Activated naive CD8-positive, alpha-beta T cell (primary cell): ENCODE results near the gene TRMT112.
A peak's percentile ranks its signal among the peaks of the same experiment; 100 is the strongest.

Experiments used
- H3K27ac Mint-ChIP-seq: one replicate; pipeline ENCODE4 v1.8.0; 2021; ENCODE audit warnings: mixed read lengths
- H3K27me3 Mint-ChIP-seq: one replicate; pipeline ENCODE4 v1.8.0; 2021; ENCODE audit warnings: mixed read lengths
- H3K36me3 Mint-ChIP-seq: one replicate; pipeline ENCODE4 v1.8.0; 2021; ENCODE audit warnings: mixed read lengths
- H3K4me1 Mint-ChIP-seq: one replicate; pipeline ENCODE4 v1.8.0; 2021; ENCODE audit warnings: low read depth, mixed read lengths
- H3K4me3 Mint-ChIP-seq: one replicate; pipeline ENCODE4 v1.8.0; 2021; ENCODE audit warnings: mild to moderate bottlenecking, mixed read lengths
- H3K9me3 Mint-ChIP-seq: one replicate; pipeline ENCODE4 v1.8.0; 2021; ENCODE audit warnings: low read depth, mixed read lengths

The TRMT112 gene

DNA sequence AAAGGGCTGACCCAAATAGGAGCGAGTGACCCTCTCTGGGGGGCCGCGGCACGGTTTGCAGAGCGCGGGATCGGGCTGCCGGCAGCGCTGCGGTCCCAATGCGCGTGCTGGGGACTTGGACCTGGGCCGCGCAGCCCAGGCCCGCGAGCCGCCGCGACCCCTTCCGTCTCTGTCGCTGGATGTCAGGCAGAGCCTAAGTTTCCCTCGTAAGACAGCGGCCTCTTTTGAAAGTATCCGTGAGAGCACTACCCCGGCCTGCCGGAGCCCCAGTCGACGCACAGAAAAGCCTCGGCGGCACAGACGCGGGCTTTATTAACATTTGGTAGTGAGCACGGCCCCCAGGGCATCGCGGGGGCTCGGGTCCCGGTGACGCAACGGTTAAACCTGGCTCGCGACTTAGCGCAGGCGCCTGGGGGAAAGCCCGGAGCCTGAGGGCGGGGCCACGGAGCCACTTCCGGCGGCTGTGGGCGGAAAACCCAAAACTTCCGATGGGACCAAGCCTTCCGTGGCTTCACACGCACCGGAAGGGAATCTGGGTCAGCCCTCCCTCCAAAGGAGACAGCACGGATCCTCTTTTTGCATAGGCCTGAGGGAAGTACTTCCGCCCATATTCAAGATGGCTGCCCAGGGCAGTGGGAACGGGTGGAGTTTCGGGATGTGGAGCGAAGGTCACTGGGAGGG is 47.7 kb downstream of the TRMT112 start:
- H3K36me3 Mint-ChIP-seq: peaks cover 2% of the 10 kb centered on the region
- H3K9me3 Mint-ChIP-seq: no peaks in the 10 kb centered on the region
- H3K27me3 Mint-ChIP-seq: no peaks in the 10 kb centered on the region
- peak overlapping the region; percentile 98 for H3K4me3 Mint-ChIP-seq
- H3K4me1 Mint-ChIP-seq: peaks cover 17% of the 10 kb centered on the region
- H3K27ac Mint-ChIP-seq: peak overlapping the region; percentile 96

DNA sequence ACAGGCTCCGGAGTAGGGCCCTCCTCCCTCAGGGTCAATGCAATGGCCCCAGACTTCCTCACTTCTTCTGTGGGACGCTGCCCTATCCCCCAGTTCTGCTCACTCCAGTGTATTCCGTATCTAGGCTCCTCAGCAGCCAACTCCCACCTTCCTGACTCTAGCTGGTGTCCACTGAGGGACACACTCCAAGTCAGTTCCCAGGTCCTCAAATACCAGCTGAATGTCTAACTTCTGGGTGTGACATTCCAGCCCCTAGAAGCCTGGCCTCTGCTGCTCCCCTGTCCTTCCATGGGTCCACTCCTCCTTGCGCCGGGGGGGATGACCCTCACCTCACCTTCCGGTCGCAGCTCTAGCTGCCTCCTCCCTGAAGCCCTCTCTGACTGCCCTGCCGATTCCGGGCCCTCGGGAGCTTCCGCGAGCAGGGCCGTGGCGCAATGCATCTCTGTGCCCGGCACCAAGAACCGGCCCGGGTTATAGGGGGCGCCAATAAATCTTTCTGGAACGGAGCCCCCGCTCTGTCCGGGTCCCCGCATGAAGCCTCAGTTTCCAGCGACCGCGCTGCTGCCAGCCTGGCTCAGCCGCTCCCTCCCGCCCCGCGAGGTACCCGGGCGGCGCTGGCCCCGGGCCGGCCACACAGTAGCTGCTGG is 48.3 kb downstream of the TRMT112 start:
- H3K27ac Mint-ChIP-seq: peak overlapping the region; percentile 96

DNA sequence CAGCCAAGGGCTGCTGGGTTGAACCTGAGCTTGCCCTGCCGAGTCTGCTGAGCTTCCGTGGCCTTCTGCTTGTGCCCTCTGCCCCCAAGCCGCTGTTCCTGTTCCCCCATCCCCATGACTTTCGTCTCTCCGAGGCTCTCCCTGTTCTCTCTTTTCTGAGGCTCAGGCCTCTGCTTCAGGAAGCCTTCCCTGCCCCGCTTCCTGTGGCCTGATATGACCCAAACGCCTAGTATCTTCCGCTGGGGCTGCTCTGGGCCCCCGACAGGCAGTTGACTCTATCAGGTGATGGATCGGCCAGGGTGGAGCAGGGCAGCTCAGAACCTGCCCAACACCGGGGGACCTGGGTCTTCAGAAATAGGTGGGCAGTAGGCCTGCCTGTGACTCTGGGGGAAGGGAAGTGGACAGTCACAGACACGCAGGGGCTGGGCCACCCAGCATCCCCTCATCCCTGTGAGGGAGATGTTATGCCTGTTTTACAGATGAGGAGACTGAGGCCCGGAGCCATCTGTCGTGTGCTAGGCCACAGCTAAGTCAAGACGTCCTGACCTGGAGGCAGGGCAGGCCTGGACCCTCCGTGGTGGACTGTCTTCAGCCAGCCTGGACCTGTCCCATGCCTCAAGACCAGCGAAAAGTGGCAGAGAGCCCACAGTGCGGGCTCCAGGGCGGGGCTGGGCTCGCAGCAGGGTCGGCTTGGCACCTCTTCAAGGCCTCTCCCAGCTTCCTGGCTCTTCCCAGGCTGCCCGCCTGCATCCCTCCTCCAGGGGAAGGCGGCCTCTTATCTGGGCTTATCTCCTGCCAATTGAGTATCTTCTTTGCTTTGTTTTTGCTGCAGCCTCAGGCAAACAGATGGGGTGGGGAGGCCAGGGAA is 49.1 kb downstream of the TRMT112 start:
- Mint-ChIP-seq H3K27me3 (no peaks in the 10 kb centered on the region), H3K9me3 (no peaks in the 10 kb centered on the region), H3K4me1 (peaks cover 17% of the 10 kb centered on the region), H3K36me3 (peaks cover 2% of the 10 kb centered on the region), H3K27ac (peak overlapping the region; percentile 96), H3K4me3 (peak overlapping the region; percentile 98)

More for the DNA sequence above, 48.3 kb downstream of the TRMT112 start:
- Mint-ChIP-seq H3K27me3 (no peaks in the 10 kb centered on the region), H3K9me3 (no peaks in the 10 kb centered on the region), H3K4me1 (peaks cover 17% of the 10 kb centered on the region), H3K4me3 (peak overlapping the region; percentile 98), H3K36me3 (peaks cover 2% of the 10 kb centered on the region)

DNA sequence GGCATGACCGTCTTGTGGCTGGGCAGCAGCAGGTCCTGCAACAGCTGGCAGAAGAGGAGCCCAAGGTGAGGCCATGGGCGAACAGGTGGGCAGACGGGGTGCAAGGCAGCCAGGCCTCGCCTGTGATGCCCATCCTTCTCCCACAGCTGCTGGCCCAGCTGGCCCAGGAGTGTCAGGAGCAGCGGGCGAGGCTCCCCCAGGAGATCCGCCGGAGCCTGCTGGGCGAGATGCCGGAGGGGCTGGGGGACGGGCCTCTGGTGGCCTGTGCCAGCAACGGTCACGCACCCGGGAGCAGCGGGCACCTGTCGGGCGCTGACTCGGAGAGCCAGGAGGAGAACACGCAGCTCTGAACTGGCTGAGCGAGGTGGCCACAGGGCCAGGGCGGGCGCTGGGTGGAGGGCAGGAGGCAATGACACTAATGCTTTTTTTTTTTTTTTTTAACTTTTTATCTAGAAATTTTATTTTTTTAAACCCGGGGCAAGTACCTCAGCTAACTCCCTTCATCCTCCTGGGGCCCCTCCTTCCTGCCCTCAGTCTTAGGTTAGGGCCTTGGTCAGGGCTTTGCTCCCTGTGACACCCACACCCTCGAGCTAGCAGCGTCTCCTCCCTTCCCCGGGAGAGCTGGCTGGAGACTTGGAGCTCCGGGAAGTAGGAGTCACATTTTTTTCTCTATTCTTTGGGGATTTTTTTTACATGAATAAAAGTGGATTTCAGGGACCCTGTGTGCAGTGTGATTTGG is 50.0 kb downstream of the TRMT112 start:
- peaks cover 17% of the 10 kb centered on the region for H3K4me1 Mint-ChIP-seq

More for the DNA sequence above, 50.0 kb downstream of the TRMT112 start:
- Mint-ChIP-seq H3K36me3 (peaks cover 2% of the 10 kb centered on the region), H3K27ac (no peak overlapping the region), H3K27me3 (no peaks in the 10 kb centered on the region), H3K9me3 (no peaks in the 10 kb centered on the region), H3K4me3 (no peak overlapping the region)
